Neural cell (in vitro differentiated cells): Measurements from ENCODE around the gene NECTIN4. TPM values are rescaled to one million over a fixed set of nuclear protein-coding genes. Genes with fewer than 3 reads are reported as not detected.

Experiments used
- H2AFZ ChIP-seq: fragments of 200-600, 300-800 bp; sonication (generic), shearing (Covaris generic); 2 replicates; pipeline ENCODE4 v1.6.0; 2014; ENCODE audit warnings: low read depth, mild to moderate bottlenecking, antibody characterized with exemption, low read length, moderate library complexity
- H3F3A ChIP-seq: fragments of 200-600 bp; shearing (Covaris generic); 2 replicates; pipeline ENCODE4 v1.6.1; 2016; ENCODE audit warnings: mild to moderate bottlenecking, moderate library complexity, mixed read lengths, antibody characterized with exemption, low read length; ENCODE audit not compliant: insufficient read depth, poor library complexity, severe bottlenecking
- H3K27ac ChIP-seq: fragments of 200-600, 300-800 bp; sonication (generic), shearing (Covaris generic); 2 replicates; pipeline ENCODE4 v1.5.1; 2014; ENCODE audit warnings: mild to moderate bottlenecking, low read length, moderate library complexity
- H3K27me3 ChIP-seq: fragments of 300-800, 200-600 bp; sonication (generic), shearing (Covaris generic); 2 replicates; pipeline ENCODE4 v1.6.0; 2014; ENCODE audit warnings: mild to moderate bottlenecking, low read depth, low read length, moderate library complexity; ENCODE audit not compliant: insufficient read depth
- H3K36me3 ChIP-seq: fragments of 300-800, 200-600 bp; sonication (generic), shearing (Covaris generic); 2 replicates; pipeline ENCODE4 v1.5.1; 2014; ENCODE audit warnings: mild to moderate bottlenecking, antibody characterized with exemption, low read length, moderate library complexity; ENCODE audit not compliant: insufficient read depth
- H3K4me2 ChIP-seq: fragments of 300-800, 200-600 bp; sonication (generic), shearing (Covaris generic); 2 replicates; pipeline ENCODE4 v1.6.0; 2014; ENCODE audit warnings: mild to moderate bottlenecking, low read length
- H3K4me3 ChIP-seq: fragments of 300-800, 200-600 bp; sonication (generic), shearing (Covaris generic); 2 replicates; pipeline ENCODE4 v1.5.1; 2014; ENCODE audit warnings: mild to moderate bottlenecking, low read length, moderate library complexity
- H3K79me2 ChIP-seq: fragments of 200-600 bp; shearing (Covaris generic); replicated peaks from 2 replicates; pipeline ENCODE4 v1.6.0; 2014; ENCODE audit warnings: mild to moderate bottlenecking, low read length, moderate library complexity; ENCODE audit not compliant: insufficient read depth
- H3K9ac ChIP-seq: fragments of 300-800, 200-600 bp; sonication (generic), shearing (Covaris generic); 2 replicates; pipeline ENCODE4 v1.6.1; 2016; ENCODE audit warnings: mild to moderate bottlenecking, low read length, mixed read lengths
- H3K9me2 ChIP-seq: fragments of 200-600 bp; shearing (Covaris generic); 2 replicates; pipeline ENCODE4 v1.6.1; 2016; ENCODE audit warnings: mild to moderate bottlenecking, low read length, mixed read lengths; ENCODE audit not compliant: insufficient read depth
- H3K9me3 ChIP-seq: fragments of 200-600, 300-800 bp; sonication (generic), shearing (Covaris generic); 2 replicates; pipeline ENCODE4 v1.6.1; 2016; ENCODE audit warnings: mild to moderate bottlenecking, mixed run types, low read length, moderate library complexity, mixed read lengths
- H4K20me1 ChIP-seq: fragments of 200-600 bp; shearing (Covaris generic); 2 replicates; pipeline ENCODE4 v1.6.1; 2016; ENCODE audit warnings: mild to moderate bottlenecking, mixed run types; ENCODE audit not compliant: insufficient read depth
- EP300 ChIP-seq: fragments of 450-650 bp; conservative IDR thresholded peaks from 2 replicates; pipeline ENCODE4 v1.6.1; 2014; ENCODE audit warnings: antibody characterized with exemption, mild to moderate bottlenecking, moderate library complexity; ENCODE audit not compliant: poor library complexity, severe bottlenecking
- EZH2 ChIP-seq: fragments of 200-600, 300-800 bp; shearing (Covaris generic), sonication (generic); IDR thresholded peaks from 2 replicates; pipeline ENCODE4 v1.6.1; 2014; ENCODE audit warnings: antibody characterized with exemption, low read length, borderline replicate concordance, mild to moderate bottlenecking; ENCODE audit not compliant: insufficient read depth, poor library complexity, severe bottlenecking
- MXI1 ChIP-seq: fragments of 450-650 bp; conservative IDR thresholded peaks from 2 replicates; pipeline ENCODE4 v1.6.1; 2014; ENCODE audit warnings: antibody characterized with exemption, mild to moderate bottlenecking; ENCODE audit not compliant: poor library complexity, severe bottlenecking
- POLR2AphosphoS5 ChIP-seq: IDR thresholded peaks from 2 replicates; pipeline ENCODE4 v1.6.1; 2012
- RAD21 ChIP-seq: fragments of 450-650 bp; conservative IDR thresholded peaks from 2 replicates; pipeline ENCODE4 v1.6.1; 2014; ENCODE audit warnings: antibody characterized with exemption, mild to moderate bottlenecking, moderate library complexity
- SMC3 ChIP-seq: fragments of 450-650 bp; conservative IDR thresholded peaks from 2 replicates; pipeline ENCODE4 v1.6.1; 2014; ENCODE audit warnings: antibody characterized with exemption, mild to moderate bottlenecking, moderate library complexity; ENCODE audit not compliant: poor library complexity
- TAF1 ChIP-seq: IDR thresholded peaks from 2 replicates; pipeline ENCODE4 v1.6.1; 2012; ENCODE audit warnings: low read depth
- polyA plus RNA-seq: library from polyadenylated mRNA; depleted of rRNA; stranded (reverse); fragments of >200 nt; gene quantifications from 2 replicates; pipeline ENCODE4 v1.2.3, GENCODE V29; 2014
- TF ChIP-seq, protein P1 (sequence below): fragments of 450-650 bp; IDR thresholded peaks from 2 replicates; pipeline ENCODE4 v1.5.1; 2014; ENCODE audit warnings: antibody characterized with exemption, mild to moderate bottlenecking, moderate library complexity; ENCODE audit not compliant: poor library complexity, severe bottlenecking
- TF ChIP-seq, protein P2 (sequence below): IDR thresholded peaks from 2 replicates; pipeline ENCODE4 v1.6.1; 2012; ENCODE audit warnings: borderline replicate concordance

The NECTIN4 gene
- polyA plus RNA-seq, 1 donor from 2014 or later: not detected

DNA sequence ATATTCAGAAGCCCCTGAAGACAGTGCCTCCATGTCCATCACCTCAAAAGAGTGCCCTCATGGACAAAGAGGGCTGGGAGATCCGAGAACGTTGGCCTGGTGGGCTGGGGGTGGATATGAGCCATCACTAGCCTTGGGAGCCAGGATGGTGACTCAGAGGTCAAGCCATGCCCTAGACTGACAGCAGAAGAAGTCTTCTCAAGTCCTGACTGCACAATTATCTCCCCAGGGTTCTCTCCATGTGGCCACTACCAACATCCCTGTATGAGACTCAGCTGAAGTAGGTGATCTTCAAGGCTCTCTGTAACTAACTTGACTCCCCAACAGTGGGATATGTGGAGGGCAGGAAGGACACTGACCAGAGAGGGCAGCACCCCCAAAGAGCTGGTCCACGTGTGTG, 36.5 kb downstream of the NECTIN4 start:
- Histone ChIP-seq H3K4me3 (no peak overlapping the region), H3K9me3 (peaks cover 5% of the 10 kb centered on the region), H4K20me1 (no peaks in the 10 kb centered on the region), H3K4me2 (no peak overlapping the region), H3F3A (no peaks in the 10 kb centered on the region), H3K9ac (no peak overlapping the region), H3K27me3 (no peaks in the 10 kb centered on the region), H3K79me2 (no peaks in the 10 kb centered on the region), H2AFZ (no peak overlapping the region), H3K9me2 (no peaks in the 10 kb centered on the region), H3K36me3 (no peaks in the 10 kb centered on the region), H3K27ac (no peak overlapping the region)
- TF ChIP-seq, protein P1, sequence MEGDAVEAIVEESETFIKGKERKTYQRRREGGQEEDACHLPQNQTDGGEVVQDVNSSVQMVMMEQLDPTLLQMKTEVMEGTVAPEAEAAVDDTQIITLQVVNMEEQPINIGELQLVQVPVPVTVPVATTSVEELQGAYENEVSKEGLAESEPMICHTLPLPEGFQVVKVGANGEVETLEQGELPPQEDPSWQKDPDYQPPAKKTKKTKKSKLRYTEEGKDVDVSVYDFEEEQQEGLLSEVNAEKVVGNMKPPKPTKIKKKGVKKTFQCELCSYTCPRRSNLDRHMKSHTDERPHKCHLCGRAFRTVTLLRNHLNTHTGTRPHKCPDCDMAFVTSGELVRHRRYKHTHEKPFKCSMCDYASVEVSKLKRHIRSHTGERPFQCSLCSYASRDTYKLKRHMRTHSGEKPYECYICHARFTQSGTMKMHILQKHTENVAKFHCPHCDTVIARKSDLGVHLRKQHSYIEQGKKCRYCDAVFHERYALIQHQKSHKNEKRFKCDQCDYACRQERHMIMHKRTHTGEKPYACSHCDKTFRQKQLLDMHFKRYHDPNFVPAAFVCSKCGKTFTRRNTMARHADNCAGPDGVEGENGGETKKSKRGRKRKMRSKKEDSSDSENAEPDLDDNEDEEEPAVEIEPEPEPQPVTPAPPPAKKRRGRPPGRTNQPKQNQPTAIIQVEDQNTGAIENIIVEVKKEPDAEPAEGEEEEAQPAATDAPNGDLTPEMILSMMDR: no peak
- TF ChIP-seq TAF1 (no peak), RAD21 (no peak), EP300 (no peak), MXI1 (no peak), SMC3 (no peak), POLR2AphosphoS5 (no peak), EZH2 (no peak)
- TF ChIP-seq, protein P2, sequence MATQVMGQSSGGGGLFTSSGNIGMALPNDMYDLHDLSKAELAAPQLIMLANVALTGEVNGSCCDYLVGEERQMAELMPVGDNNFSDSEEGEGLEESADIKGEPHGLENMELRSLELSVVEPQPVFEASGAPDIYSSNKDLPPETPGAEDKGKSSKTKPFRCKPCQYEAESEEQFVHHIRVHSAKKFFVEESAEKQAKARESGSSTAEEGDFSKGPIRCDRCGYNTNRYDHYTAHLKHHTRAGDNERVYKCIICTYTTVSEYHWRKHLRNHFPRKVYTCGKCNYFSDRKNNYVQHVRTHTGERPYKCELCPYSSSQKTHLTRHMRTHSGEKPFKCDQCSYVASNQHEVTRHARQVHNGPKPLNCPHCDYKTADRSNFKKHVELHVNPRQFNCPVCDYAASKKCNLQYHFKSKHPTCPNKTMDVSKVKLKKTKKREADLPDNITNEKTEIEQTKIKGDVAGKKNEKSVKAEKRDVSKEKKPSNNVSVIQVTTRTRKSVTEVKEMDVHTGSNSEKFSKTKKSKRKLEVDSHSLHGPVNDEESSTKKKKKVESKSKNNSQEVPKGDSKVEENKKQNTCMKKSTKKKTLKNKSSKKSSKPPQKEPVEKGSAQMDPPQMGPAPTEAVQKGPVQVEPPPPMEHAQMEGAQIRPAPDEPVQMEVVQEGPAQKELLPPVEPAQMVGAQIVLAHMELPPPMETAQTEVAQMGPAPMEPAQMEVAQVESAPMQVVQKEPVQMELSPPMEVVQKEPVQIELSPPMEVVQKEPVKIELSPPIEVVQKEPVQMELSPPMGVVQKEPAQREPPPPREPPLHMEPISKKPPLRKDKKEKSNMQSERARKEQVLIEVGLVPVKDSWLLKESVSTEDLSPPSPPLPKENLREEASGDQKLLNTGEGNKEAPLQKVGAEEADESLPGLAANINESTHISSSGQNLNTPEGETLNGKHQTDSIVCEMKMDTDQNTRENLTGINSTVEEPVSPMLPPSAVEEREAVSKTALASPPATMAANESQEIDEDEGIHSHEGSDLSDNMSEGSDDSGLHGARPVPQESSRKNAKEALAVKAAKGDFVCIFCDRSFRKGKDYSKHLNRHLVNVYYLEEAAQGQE: no peak

DNA sequence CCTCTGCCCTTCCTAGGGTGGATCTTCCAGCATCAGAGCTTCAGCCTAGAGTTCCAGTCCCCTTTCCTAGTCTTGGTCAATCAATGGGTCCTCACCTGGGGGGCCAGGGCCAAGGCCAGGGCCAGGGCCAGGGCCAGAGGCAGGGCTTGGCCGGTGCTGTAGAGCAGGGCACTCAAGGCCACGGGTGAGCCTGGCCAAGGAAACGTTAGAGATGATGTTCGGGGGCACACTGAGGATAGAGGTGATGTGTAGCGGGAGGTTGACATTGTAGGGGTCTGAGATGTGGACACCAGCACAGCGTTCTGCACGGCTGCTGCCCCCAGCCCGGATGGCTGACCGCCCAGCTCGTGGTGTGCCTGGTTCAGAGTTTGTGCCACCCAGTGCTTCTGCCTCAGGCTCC, 38.1 kb downstream of the NECTIN4 start:
- H3K36me3 ChIP-seq: no peaks in the 10 kb centered on the region
- no peak overlapping the region for H3K4me3 ChIP-seq
- no peak overlapping the region for H2AFZ ChIP-seq
- no peaks in the 10 kb centered on the region for H3K79me2 ChIP-seq
- H3K4me2 ChIP-seq: no peak overlapping the region
- peaks cover 3% of the 10 kb centered on the region for H3F3A ChIP-seq
- H3K9ac ChIP-seq: no peak overlapping the region
- H3K9me2 ChIP-seq: no peaks in the 10 kb centered on the region
- H3K27me3 ChIP-seq: no peaks in the 10 kb centered on the region
- no peak overlapping the region for H3K27ac ChIP-seq
- peaks cover 12% of the 10 kb centered on the region for H3K9me3 ChIP-seq
- no peaks in the 10 kb centered on the region for H4K20me1 ChIP-seq
- no peak for TF ChIP-seq POLR2AphosphoS5
- TF ChIP-seq RAD21: no peak
- no peak for TF ChIP-seq TAF1
- TF ChIP-seq, protein P2: no peak
- TF ChIP-seq EZH2: no peak
- TF ChIP-seq MXI1: no peak
- TF ChIP-seq SMC3: no peak
- TF ChIP-seq EP300: no peak
- TF ChIP-seq, protein P1: no peak
